GM03348 (cell line): ENCODE results near the gene ZMYND11.
"Not testable (repeated sequence)": the region's sequence is repeated elsewhere in the genome, so short reads cannot be mapped to it uniquely, and the experiment has no call there.

ENCODE experiments used
- DNase-seq: peaks from one replicate; pipeline ENCODE4 v3.0.0; 2012; ENCODE audit warnings: low spot score

The ZMYND11 gene

DNA sequence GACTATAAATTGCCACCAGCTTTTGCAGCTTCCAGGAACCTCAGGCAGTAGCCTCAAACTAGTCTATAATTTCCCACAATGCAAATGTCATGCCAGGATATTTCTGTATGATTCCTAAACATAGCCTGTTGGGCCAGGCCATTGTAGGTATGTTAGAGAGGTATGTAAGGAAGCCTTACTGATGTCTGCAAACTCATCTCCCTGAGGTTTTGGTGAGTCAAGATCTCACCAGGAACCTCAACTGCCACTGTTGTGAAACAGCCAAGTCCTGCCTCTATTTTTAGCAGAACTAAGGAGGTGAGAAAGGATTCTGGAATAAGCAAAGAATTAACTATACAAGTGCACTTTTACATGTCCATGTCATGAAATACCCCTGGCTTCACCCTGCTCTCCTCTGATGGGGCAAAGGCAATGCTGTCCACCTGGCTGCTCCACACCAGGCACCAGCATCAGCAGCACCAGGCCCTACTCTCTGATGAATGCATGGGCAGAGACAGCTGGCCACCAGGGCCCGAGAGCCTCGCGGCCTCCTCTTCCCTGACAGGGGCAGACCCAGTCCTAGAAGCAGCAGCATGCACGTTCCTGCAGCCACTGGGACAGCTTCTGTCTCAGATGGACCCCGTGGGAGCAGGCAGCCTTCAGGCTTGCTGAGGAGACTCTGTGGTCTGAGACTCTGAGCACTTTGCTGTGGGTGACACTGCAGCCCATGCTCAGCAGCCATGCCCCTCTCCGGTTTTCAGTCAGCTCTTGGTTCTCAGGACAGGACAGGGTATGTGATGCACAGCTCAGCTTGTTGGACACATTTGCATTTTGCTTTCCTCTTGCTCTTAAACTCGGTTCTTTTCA lies 147.3 kb downstream of the ZMYND11 start:
- DNase-seq, result peak; percentile 44

DNA sequence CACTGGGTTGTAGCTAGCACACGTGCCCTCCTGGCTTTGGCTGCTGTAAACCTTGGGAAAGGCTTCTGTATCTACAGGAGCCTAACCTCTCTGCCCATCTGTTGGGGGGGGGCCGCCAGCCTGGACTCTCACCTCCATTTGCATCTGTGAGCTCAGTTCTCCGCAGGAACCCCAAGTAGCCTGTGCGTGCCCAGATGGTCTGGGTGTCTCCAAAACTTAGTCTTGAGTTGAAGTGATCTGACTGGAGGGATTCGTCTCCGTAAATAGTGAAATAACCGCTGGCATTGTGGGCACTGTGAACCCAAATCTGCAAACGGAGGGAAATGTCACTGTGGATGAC lies 147.9 kb downstream of the ZMYND11 start:
- DNase-seq, result no peak

DNA sequence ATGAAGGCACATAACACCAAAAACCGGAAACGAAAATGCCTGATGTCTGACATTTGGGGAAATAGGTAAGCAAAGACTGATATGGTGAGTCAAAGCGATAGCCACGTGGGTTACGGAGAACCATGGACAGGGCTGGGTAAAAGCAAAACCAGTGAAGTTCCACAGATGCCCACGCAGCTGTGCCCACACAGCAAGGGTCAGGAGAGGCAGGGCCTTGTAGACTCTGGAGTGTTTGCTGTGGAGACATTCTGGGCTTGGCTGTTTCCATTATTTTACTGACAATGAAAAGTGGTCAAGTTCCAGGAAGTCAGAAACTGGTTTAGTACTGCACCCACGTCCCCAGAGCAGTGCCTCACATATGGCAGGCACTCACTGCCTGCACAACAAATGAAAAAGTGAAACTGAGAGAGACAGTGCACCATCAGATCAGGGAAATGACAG lies 148.7 kb downstream of the ZMYND11 start:
- DNase-seq, result no peak

DNA sequence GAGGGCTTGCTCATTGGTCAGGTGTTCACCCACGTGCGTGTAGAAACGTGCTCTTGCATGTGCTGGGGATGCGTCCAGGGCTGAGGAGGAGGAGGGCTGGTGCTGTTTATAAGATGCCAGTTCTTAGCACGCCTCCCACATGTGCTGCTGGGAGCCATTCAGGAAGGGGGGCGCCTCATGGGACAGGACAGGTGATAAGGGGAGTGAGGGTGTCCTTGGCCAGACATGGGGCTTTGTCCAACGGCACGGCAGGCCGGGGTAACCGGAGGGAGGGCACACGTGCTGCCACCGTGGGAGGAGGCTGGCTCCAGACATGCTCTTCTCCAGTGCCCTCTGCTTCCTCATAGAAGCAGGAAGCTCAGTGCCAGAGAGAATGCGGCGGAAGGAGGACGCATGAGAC lies 150.0 kb downstream of the ZMYND11 start:
- no peak for DNase-seq

DNA sequence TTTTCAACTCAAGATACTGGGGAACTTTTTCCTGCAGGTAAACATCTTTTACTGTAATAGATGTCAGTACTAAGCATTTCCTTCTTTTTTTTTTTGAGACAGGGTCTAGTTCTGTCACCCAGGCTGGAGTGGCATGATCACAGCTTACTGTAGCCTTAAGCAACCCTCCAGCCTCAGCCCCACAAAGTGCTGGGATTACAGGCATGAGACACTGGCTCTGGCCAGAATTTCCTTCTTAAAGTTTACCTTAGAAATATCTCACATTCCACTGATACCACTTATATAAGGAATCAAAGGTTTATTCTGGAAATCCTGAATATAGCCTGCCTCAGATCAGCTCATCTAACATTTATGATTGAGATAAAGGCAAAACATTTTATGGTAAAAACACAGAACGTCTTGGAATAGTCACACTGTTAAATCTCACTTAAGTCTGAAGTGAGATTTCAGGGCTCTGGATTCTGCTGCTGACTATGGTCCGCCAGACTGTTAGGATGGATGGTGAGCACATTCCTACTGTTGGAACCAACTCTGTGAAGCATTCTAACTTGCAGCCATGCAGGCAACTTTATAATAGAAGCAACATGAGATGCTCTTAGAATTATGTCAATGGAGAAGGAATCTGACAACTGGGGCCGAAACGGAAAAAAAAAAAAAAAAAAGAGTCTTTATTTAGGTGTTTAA lies 151.9 kb downstream of the ZMYND11 start:
- no peak for DNase-seq

DNA sequence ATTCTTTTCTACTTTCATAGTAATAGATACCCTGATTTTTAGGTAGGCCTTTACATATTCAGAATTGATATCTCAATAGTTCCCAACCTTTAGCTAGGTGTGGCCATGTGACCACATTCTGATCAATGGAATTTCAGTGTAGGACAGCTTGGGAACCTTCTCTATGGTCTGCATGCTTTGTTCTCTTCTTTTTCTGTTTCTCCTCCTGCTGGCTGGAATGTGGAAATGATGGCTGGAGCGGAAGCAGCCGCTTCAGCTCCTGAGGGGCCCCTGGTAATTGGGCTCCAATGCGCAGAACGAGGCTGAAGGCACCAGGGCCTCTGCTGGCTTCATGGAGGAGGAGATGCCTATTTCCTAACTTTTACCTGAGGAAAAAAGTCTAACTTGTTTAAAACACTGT lies 152.6 kb downstream of the ZMYND11 start:
- no peak for DNase-seq

DNA sequence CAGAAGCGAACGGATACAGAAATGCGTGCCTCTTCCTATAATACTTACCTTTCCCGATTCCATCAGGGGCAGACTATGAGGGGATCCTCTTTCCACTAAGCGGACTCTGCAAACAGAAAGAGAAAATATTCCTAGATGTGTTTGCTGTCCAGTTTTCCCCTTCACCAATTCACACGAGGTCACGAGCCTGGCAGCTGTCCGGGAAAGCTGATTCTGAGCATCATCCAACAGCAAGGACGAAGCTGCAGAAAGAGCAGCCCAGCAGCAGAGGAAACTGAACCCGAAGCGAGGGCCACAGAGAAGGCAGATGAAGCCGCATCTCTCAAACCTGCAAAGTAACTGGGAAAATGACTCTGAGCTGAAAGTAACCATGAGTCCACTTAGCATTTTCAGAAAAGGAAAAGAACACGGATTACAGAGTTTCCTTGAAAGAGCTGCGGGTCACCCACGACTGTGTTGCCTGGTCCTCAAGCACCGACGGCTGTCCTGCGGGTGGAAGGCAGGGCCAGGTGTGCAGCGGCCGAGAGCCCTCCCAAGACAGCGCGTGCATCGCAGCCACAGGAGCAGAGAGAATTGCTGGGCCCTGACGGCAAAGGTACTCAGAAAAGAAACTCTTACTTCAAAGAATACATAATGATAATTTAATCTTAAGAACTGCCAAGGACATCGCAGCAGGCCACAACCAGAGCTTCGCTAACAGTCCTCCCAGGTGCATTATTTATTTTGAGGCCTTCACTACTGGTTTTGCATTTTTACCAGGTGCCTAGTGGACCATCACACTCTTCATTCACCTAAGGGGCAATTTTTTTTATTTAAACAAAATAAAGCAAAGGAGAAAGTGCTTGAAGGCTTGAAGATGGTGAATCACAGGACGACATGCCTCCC lies 153.3 kb downstream of the ZMYND11 start:
- no peak for DNase-seq

DNA sequence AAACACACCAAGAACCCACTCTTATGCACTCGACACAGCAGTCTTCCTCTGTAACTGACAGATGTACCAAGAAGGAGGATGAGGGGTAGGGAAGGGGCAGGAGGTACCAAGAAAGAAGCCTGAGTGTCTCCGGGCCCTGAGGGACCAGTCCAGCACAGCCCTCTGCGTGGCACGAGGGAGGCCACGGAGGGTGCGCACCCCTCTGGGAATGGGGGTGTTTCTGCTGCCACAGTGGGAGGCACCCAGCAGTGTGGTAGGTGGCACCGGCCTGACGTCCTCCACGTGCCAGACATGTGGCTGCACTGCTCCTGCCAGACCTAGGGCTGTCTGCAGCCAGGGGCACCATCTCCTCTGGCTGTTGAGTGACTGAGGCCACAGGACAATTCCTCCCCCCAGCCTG lies 154.3 kb downstream of the ZMYND11 start:
- no peak for DNase-seq

DNA sequence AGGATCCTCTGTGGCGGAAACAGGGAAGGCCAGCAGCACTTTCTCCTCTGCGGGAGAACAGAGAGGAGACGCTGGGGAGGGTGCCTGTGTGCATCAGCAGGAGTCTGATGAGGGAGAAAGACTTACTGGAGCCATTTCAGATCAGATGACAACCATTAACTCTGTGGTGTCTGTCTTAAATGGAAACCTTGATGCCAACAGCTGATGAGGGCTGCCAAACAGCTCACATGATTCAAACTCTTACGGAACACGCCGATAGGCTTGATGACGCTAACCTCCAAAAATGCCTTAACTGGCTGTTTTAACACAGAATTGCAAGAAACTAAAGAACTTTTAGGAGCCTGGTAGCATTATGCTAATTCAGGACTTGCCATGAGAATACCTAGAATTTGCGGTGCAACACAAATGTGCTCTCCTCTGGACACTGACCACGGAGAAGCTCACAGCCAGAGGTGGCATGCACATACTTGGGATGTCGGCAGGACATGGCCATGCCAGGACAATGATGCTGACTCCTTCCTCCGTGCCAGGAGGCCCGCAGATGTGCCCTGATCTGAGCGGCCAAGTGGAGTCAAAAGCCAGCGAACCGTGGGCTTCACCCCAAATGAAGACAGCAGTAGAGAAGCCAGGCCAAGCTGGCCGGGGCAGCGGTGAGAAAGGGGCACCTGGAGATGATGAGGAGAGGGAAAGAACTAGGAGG lies 154.9 kb downstream of the ZMYND11 start:
- peak; percentile 81 for DNase-seq

DNA sequence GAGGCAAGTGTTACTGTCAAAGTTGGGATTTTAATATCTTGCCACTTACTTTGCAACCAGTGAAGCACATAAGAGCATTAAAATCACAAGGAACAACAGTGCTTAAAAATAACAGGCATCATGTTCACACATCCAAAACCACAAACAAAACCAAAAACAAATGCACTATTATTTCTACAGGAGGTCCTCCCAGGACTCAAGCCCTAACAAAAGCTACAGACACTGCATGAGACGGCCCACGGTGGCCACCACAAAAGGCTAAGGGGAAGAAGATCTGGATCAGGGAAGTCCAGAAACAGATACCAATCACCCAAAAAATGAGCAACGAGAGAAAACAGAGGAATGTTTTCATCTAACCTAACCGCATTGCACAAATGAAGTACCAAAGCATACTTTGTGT lies 158.4 kb downstream of the ZMYND11 start:
- no peak for DNase-seq

DNA sequence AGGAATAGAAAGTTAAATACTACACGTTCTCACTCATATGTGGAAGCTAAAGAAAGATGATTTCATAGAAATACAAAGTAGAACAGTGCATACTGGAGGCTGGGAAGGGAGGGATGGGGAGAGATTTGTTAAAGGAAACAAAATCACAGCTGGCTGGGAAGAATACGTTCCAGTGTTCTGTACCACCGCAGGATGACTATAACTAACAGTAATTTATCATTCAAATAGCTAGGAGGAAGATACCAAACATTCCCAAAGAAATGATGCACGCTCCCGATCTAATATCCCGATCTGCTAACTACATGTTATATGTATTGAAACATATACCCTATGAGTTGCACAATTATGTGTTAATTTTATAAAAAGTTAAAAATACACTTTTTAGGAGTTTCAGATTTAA lies 162.3 kb downstream of the ZMYND11 start:
- DNase-seq, result peak; percentile 68

DNA sequence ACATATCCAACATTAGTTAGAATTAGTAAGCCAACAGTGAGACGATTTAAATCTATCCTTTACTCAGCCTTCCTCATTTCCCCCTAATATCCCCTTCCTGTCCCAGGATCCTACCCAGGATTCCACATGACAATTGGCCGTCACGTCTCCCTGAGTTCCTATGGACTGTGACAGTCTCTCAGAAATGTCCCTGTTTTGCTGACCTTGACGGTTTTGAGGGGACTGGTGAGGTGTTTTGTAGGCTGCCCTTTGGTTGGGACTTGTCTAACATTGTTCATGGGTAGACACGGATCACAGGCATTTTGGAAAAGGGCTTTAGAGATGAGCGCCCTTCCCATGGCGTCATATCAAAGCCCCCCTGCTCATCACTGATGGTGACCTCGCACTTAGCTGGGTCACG lies 162.8 kb downstream of the ZMYND11 start:
- no peak for DNase-seq

DNA sequence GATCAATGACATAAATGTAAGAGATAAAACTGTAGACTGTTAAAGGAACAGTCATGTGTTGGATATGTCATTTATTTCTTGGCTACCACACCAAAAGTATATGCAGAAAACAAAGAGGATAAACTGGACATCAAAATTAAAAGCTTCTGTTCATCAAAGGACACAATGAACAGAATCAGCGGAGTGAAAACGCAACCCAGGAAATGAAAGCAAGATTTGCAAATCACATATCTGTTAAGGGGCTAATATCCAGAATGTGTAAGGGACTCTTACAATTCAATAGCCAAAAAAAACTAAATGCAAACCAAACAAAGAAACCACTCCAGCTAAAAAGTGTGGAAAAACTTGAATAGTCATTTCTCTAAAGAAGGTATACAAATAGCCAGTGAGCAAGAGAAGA lies 164.3 kb downstream of the ZMYND11 start:
- DNase-seq, result no peak

DNA sequence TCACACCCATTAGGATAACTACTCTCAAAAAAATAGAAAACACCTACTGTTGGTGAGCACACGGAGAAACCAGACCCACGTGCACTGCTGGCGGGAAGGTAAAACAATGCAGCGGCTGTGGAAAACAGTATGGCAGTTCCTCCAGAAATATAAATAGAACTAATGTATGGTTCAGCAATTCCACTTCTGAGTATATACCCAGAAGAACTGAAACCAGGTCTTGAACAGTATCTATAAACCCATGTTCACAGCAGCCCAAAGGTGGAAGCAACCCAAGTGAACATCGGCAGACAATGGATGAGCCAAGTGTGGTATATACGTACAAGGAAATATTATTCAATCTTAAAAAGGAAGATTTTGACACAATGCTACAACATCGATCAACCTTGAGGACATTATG lies 164.7 kb downstream of the ZMYND11 start:
- DNase-seq, result no peak

DNA sequence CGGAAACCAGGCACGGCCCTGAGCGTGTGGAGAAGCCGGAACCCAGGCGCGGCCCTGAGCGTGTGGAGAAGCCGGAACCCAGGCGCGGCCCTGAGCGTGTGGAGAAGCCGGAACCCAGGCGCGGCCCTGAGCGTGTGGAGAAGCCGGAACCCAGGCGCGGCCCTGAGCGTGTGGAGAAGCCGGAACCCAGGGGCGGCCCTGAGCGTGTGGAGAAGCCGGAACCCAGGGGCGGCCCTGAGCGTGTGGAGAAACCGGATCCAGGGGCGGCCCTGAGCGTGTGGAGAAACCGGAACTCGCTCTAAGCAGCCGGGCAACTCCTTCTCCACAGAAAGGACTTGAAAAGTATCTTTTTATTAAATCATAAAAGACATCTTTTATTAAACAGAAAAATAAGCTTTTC lies 165.3 kb downstream of the ZMYND11 start:
- DNase-seq, result not testable (repeated sequence)

DNA sequence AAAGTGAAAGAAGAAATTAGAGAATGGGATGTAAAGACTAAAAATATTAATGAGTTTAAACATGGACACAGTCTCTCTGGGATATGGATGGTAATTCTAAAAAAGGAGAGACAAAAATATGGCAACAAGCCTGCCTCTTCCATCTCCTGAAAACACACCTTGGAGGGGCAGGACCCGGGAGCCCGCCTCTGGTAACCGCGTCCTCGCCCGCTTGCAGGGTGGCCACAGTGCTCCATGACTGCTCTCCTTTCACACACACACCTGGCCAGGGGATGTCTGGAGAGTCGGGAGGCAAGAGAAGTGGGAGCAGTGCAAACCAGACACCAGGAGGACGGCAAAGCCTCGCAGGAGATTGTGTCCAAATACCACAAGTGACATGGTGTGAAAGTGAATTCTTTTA lies 166.3 kb downstream of the ZMYND11 start:
- no peak for DNase-seq
